IPS-NIHi7 (cell line): ENCODE measurements around the gene ZNF618.

Experiments
- DNase-seq: peaks from one replicate; pipeline ENCODE4 v3.0.0; 2012; ENCODE audit warnings: mixed read lengths; ENCODE audit errors: extremely low spot score

The ZNF618 gene

GRCh38 chr9:113912816-113913215 lies 36.7 kb downstream of the ZNF618 start:
- no peak for DNase-seq

DNA sequence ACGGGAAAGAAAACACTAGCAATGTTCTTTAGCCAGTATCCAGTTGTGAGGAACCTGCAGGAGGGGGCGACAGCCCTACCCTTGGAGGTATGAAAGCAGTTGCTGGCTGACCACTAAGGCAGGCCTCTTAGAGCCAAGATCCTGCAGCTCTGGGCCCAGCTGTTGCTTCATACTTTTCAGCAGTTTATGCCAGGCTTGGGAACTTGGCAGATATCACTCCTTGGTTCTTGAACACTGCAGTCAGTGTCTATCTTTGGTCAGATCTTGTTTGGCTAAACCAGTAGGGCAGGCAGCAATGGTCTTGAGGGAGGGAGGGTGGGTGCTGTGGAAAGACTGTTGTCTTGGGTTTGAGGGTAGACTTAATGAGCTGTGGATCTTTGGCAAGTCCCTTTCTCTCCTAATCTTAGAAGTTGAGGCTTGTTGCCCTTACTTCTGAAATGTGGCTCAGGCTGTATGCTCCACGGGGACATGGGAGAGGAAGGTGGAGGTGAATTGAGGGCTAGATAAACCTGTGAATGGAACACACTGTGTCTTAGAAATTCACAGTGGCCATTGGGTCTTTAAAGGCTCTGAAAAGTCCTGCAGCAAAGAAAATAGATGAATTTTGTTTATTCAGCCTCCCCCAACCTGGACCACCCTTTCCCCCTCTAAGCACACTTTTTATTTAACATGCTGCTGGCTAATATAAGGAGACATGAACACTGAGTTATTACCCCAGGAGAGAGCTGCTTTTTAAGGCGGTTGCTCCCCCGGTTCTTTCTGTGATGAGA lies 37.5 kb downstream of the ZNF618 start:
- DNase-seq: no peak

GRCh38 chr9:113914517-113914916 lies 38.4 kb downstream of the ZNF618 start:
- DNase-seq: no peak

- DNase-seq: no peak
Measured at GRCh38 chr9:113915817-113916434, 39.8 kb downstream of the ZNF618 start.

- DNase-seq: no peak
Measured at GRCh38 chr9:113916931-113917330, 40.8 kb downstream of the ZNF618 start.

DNA sequence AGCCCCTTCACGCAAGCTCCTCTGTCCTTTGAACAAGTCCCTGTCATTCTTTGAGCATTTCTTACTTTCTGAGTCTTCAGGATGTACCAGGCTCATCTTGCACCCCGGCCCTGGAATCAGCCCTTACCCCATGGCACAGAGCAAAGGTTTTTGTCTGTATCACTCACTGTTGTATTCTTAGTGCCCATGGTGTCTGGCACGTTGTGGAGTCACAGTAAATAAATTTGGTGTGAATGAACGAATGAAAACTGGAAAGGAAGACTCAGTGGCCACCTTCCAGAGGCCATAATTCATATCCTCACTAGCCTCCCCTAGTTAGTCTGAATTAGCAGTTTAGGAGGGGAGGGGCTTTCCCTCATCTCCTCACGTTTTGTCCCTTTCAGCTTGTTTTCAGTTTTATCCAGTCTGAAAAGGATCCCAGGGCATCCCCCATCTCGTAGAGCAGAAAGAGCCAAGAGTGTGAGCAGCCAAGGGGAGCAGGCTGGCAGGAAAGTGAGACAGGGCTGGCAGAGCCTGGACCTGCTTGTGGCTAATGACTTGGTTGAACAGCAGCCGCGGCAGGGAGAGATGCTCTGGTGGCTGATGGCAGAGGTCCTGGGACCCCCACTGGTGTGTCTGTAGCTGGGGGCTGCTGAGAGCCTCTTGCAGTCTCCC lies 42.7 kb downstream of the ZNF618 start:
- no peak for DNase-seq

DNA sequence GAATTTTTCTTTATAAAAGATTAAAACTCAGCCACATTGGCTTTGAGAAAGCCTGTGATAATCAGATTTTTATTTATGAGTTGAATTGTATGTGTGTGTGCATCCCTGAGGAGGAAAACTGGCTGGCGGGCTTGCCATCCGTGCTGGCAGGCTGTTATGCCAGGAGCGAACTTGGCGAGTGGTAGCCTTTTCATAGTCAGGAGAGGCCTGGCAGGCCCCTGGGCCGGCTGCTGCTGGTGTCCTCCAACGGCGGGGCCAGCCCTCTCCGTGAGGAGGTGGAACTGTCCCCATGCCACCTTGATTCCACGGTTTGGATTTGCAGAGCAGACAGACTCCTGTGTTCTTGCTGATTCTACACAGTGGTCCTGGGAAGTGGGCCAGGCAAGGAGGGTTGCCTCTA lies 43.3 kb downstream of the ZNF618 start:
- DNase-seq: no peak

GRCh38 chr9:113919871-113920270 lies 43.8 kb downstream of the ZNF618 start:
- DNase-seq: no peak

DNA sequence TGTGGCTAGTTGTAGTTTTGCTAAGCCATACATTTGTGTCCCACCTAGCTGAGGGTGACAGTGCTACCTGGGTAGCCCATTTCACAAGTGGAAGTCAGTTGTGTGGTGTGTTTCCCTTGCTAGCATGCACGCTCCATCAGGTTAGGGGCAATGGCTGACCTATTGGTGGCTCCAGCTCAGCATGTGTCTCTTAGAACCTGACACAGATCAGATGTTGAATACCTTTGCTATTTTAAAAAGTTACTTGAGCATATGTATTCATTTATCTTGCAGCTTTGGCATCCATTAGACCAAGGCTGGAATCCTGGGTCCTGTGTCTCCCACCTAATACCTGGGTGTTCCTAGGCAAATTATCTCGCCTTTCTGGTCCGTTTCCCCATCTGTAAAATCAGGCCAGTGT lies 44.8 kb downstream of the ZNF618 start:
- DNase-seq: no peak

GRCh38 chr9:113921396-113921925 lies 45.4 kb downstream of the ZNF618 start:
- no peak for DNase-seq

- DNase-seq: no peak
Measured at GRCh38 chr9:113922160-113922559, 46.1 kb downstream of the ZNF618 start.

DNA sequence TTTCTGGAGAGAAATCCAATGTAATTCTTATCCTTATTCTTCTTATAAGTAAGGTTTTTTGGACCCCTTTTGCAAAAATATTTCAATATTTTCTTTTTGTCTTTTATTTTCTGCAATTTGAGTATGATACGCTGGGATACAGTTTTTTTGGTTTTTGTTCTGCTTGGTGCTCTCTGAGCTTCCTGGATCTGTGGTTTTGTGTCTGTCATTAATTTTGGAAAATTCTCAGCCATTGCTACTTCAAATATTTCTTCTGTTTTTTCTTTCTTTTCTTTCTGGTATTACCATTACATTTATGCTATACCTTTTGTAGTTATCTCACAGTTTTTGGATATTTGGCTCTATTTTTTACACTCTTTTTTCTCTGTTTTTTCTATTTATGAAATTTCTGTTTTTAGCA lies 50.1 kb downstream of the ZNF618 start:
- DNase-seq: no peak

GRCh38 chr9:113927277-113927676 lies 51.2 kb downstream of the ZNF618 start:
- no peak for DNase-seq

- DNase-seq: no peak
Measured at GRCh38 chr9:113928269-113928668, 52.2 kb downstream of the ZNF618 start.

DNA sequence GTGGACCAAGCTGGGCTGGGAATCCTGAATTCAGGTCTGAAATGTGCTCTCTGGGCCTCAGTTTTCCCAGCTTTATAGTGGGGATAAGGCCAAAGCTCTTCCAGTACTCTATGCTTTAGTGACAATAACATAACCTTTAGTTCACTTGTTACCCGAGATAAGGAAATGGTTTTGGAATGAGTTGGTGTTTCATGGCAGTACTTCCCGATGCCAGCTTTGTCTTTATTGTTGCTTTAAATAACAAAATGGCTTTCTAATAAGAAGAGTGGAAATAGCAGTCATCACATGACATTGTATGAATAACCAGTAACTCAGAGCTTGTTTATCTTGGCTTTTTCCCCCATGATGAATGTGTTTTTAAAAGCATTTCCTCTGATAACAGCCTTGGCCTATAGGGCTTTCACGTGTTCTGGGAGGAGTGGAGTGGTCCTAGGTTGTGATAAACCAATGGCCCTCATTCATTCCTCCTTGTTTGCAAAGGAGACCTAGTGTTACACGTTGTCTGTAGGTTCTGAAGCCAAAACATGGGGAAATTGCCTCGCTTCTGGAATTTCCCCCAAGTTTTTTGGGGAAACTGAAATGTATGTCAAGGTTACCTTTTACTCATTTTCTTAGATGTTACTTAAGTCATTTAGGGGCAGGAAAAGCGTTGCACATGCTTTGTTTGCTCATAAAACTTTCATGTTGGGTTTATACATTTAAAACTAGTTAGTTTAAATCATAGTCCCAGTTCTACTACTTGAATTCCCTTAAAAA lies 53.7 kb downstream of the ZNF618 start:
- DNase-seq: no peak

GRCh38 chr9:113930390-113930783 lies 54.3 kb downstream of the ZNF618 start:
- no peak for DNase-seq

GRCh38 chr9:113931140-113931539 lies 55.0 kb downstream of the ZNF618 start:
- no peak for DNase-seq

DNA sequence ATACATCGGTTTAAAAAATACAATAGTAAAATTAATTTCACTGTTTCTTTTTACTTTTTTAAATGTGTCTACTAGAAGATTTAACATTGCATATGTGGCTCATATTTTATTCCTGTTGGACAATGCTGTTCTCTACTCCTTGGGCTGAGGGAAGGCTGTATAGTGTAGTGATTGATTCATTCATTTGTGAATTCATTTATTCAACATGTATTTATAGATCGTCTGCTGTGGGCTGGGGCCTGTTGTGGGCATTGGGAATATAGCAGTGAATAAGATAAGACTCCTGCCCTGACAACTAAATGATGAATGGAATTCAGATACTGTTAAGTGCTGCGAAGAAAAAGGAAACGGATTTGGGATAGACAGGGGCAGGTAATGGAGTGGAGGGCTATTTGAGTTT lies 55.7 kb downstream of the ZNF618 start:
- no peak for DNase-seq

DNA sequence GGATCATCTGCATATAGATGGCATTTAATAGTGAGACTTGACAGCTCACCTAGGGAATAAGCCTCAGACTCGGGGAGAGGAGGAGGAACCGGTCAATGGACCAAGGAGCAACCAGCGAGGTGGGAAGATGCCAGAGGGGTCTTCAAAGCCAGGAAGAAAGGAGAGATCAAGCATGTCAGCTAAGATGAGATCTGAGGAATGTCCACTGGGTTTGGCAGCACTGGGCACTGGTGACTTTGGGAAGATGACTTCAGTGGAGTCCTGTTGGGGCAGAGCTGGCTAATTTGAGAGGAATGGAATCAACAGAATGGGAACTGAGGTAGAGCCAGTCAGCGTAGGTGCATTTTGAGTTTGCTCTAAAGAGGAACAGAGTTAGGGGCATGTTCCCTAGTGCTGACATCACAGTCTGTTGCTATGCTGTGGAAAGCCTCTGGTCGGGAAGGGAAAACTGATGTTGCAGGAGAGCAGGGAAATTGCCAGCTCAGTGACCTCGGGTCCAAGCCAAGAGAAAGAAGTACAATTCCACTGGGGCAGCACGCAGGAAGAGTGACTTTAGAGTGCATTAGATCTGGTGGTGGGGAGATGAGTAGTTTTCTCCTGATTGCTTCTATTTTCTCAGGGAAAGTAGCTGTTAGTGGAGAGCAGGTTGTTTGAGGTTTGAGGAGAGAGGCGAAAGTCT lies 56.9 kb downstream of the ZNF618 start:
- DNase-seq: no peak

DNA sequence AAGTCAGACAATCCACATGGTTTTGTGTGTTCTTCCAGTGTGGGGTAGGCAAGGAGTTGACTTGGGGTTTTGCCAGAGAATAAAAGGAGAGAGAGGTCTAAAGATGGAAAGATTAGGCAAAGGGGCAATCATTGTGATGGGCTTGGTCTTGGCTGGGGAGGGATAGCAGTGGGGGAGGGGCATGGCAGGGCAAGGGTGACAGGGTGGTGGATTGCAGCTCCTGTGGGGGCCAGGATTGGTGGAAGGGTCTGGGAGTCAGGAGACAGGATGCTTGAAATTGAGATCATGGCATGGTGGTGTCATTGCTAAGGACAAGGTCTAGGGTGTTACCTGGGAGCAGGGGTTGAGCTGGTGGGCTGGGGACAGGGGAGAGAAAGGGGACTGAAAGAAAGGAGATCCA lies 57.6 kb downstream of the ZNF618 start:
- DNase-seq: no peak

GRCh38 chr9:113934167-113934828 lies 58.2 kb downstream of the ZNF618 start:
- no peak for DNase-seq
